Breast epithelium (tissue), 3 donors: ENCODE results near the gene G6PD.

ENCODE experiments used
- CTCF ChIP-seq, 3 donors: fragments of 450-650 bp; IDR thresholded peaks; one replicate each; pipeline ENCODE4 v1.5.1; 2016 to 2017; ENCODE audit warnings: antibody characterized with exemption in 3 of 3, mild to moderate bottlenecking in 3 of 3, moderate library complexity in 3 of 3
- POLR2A ChIP-seq: fragments of 450-650 bp; IDR thresholded peaks from one replicate; pipeline ENCODE4 v1.6.1; 2016; ENCODE audit warnings: antibody characterized with exemption, mild to moderate bottlenecking, moderate library complexity

GRCh38 chrX:154548028-154548316 lies 1.3 kb upstream of the G6PD start:
- no peak for TF ChIP-seq CTCF (IDR thresholded peaks at IDR 0.05)
- TF ChIP-seq POLR2A: no peak
